Measurements from ENCODE around the gene MAS1L.

The MAS1L gene

DNA sequence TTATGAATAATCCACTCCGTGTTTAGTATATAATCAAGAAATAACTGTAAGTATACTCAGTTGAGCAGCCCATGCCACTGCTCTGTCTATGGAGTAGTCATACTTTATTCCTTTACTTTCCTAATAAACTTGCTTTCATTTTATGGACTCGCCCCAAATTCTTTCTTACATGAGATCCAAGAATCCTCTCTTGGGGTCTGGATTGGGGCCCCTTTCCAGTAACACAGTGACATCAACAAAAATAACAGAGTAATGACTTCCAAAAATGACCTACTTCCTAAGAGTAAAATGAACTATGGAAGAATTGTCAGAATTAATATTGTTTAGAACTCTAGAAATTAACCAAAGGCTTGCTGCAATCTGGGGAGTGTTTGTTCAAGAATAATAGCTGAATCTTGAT, 22.0 kb downstream of the MAS1L start:
- TF ChIP-seq, protein P1, sequence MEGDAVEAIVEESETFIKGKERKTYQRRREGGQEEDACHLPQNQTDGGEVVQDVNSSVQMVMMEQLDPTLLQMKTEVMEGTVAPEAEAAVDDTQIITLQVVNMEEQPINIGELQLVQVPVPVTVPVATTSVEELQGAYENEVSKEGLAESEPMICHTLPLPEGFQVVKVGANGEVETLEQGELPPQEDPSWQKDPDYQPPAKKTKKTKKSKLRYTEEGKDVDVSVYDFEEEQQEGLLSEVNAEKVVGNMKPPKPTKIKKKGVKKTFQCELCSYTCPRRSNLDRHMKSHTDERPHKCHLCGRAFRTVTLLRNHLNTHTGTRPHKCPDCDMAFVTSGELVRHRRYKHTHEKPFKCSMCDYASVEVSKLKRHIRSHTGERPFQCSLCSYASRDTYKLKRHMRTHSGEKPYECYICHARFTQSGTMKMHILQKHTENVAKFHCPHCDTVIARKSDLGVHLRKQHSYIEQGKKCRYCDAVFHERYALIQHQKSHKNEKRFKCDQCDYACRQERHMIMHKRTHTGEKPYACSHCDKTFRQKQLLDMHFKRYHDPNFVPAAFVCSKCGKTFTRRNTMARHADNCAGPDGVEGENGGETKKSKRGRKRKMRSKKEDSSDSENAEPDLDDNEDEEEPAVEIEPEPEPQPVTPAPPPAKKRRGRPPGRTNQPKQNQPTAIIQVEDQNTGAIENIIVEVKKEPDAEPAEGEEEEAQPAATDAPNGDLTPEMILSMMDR (IDR thresholded peaks at IDR 0.05; ENCODE audit: low read depth, low read length, missing control alignments), result no peak
- no peaks in the 10 kb centered on the region for H3K36me3 ChIP-seq (replicated peaks)
- no peak overlapping the region for H3K4me3 ChIP-seq (ENCODE audit: low read depth, low read length)
- no peak for DNase-seq
- in situ Hi-C loops (cut with HindIII; ENCODE audit: low pct_ligation_motif_present, low sequenced_read_pairs), result no loop called here
- no peaks in the 10 kb centered on the region for H3K27me3 ChIP-seq (replicated peaks)
- H3K27ac ChIP-seq, result no peak overlapping the region

DNA sequence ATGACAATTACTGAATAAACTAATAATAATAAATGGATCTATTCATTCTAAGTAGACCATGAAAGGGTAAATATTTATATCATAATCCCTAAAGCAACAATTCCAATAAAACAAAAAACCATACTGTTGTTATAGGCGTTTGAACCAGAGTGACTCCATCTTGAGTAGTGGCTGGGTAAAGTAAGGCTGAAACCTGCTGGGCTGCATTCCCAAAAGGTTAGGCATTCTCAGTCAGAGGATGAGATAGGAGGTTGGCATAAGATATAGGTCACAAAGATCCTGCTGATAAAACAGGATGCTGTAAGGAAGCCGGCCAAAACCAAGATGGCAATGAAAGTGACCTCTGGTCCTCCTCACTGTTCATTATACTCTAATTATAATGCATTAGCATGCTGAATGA, 22.5 kb downstream of the MAS1L start:
- TF ChIP-seq, protein P1 (IDR thresholded peaks at IDR 0.05; ENCODE audit: low read depth, low read length, missing control alignments), result no peak
- Histone ChIP-seq H3K27me3 (replicated peaks) (no peaks in the 10 kb centered on the region), H3K36me3 (replicated peaks) (no peaks in the 10 kb centered on the region), H3K27ac (no peak overlapping the region), H3K4me3 (ENCODE audit: low read depth, low read length) (no peak overlapping the region)
- in situ Hi-C loops (cut with HindIII; ENCODE audit: low pct_ligation_motif_present, low sequenced_read_pairs), result no loop called here
- DNase-seq, result no peak

DNA sequence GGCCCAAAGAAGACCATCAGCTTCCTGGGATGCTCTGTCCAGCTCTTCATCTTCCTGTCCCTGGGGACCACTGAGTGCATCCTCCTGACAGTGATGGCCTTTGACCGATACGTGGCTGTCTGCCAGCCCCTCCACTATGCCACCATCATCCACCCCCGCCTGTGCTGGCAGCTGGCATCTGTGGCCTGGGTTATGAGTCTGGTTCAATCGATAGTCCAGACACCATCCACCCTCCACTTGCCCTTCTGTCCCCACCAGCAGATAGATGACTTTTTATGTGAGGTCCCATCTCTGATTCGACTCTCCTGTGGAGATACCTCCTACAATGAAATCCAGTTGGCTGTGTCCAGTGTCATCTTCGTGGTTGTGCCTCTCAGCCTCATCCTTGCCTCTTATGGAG, 25.7 kb downstream of the MAS1L start:
- no peak for DNase-seq
- Histone ChIP-seq H3K27ac (no peak overlapping the region), H3K4me3 (ENCODE audit: low read depth, low read length) (no peak overlapping the region), H3K27me3 (replicated peaks) (no peaks in the 10 kb centered on the region), H3K36me3 (replicated peaks) (no peaks in the 10 kb centered on the region)
- TF ChIP-seq, protein P1 (IDR thresholded peaks at IDR 0.05; ENCODE audit: low read depth, low read length, missing control alignments), result no peak
- in situ Hi-C loops (cut with HindIII; ENCODE audit: low pct_ligation_motif_present, low sequenced_read_pairs), result no loop called here

DNA sequence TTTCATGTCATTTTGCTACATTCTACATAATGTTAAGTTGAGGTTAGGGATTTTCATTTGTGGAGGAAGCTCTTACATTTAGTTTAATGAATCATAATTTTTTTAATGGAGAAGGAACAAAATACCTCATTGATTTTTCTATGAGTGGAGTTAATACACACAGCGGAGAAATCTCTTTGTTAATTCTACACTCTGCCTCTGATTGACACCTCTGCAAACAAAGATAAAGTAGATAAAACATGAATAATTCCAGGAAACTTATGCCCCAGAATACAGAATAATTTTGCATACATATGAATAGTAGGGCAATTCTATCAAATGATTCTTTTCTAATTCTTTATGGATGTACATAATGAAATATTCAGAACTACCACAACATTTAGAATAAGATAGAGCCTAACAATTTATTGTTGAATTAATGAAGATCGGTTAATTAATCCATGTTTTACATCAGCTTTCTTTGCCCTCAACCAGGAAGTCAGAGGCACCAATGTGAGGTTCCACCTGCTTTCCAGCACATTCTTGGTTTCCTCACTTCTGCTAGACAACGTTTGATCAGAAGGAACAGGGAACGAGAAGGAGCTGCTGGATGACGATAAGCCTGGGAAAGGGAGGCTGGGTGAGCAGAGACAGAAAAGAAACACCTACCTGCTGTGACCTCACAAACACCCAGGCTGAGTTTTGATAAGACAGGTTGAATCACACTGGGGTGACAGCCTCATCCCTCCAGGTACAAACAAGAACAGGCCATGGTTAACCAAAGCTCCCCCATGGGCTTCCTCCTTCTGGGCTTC, 26.5 kb downstream of the MAS1L start:
- no peak overlapping the region for H3K4me3 ChIP-seq (ENCODE audit: low read depth, low read length)
- TF ChIP-seq, protein P1 (IDR thresholded peaks at IDR 0.05; ENCODE audit: low read depth, low read length, missing control alignments), result no peak
- H3K36me3 ChIP-seq (replicated peaks), result no peaks in the 10 kb centered on the region
- H3K27ac ChIP-seq, result no peak overlapping the region
- DNase-seq, result no peak
- in situ Hi-C loops (cut with HindIII; ENCODE audit: low pct_ligation_motif_present, low sequenced_read_pairs), result no loop called here
- H3K27me3 ChIP-seq (replicated peaks), result no peaks in the 10 kb centered on the region

DNA sequence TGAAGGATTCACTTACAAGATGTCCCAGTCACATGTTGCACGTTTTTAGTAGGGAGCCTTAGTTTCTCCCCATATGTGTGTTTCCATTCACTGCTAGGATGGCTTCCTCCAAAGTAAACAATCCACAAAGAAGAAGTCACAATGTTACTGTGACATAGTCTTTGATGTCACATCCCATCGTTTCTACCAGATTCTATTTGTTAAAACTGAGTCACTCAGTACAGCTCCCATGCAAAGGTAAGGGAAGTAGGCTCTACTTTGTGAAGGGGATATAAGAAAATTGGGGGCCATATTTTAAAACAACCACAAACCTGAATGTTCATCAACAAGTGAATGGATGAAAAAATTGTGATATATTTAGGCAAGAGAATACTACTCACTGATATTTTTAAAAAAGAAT, 30.8 kb downstream of the MAS1L start, which contains the start of the genes OR11A1 and OR2H1:
TSS of gene OR11A1 (minus strand) at position 101 of the 400 bp plus-strand sequence. CDS start 29,430 bp downstream, outside the sequence.
TSS of gene OR2H1 (plus strand) at position 185 of the 400 bp plus-strand sequence. CDS start 4,615 bp downstream, outside the sequence.
- Histone ChIP-seq H3K27me3 (replicated peaks) (no peaks in the 10 kb centered on the region), H3K4me3 (ENCODE audit: low read depth, low read length) (no peak within 1 kb of the TSS), H3K36me3 (replicated peaks) (no peaks in the 10 kb centered on the region), H3K27ac (no peak within 1 kb of the TSS)
- TF ChIP-seq, protein P1 (IDR thresholded peaks at IDR 0.05; ENCODE audit: low read depth, low read length, missing control alignments), result no peak
- no peak for DNase-seq
- in situ Hi-C loops (cut with HindIII; ENCODE audit: low pct_ligation_motif_present, low sequenced_read_pairs), result no loop called here

Data from brain microvascular endothelial cell (primary cell).